Endothelial cell of umbilical vein (primary cell): Measurements from ENCODE around the gene CRK. TPM values are rescaled to one million over a fixed set of nuclear protein-coding genes. Genes with fewer than 3 reads are reported as not detected.

Source experiments
- BruUV-seq: library from RNA; stranded (reverse); fragments of 400-500 nt; replicated peaks from 2 replicates; lab custom pipeline; 2021; lab: Mats Ljungman, UMichigan
- CTCF ChIA-PET: fragments of 300-600, 350-600 bp; sonication (Branson Sonifier 250); formaldehyde crosslinking; loops from one replicate; lab custom pipeline; 2021; ENCODE audit warnings: antibody characterized with exemption, inconsistent platforms; lab: Charles Lee
- POLR2A ChIA-PET: fragments of 300-600, 350-600 bp; sonication (Branson Sonifier 250); formaldehyde crosslinking; loops from one replicate; lab custom pipeline; 2021; ENCODE audit warnings: antibody characterized with exemption, inconsistent platforms; lab: Charles Lee
- DNase-seq: peaks from one replicate; pipeline ENCODE4 v3.0.0-alpha.2; 2011; ENCODE audit warnings: low read depth, low spot score
- FAIRE-seq: peaks from 2 replicates; lab custom pipeline; 2011; peaks lifted over from hg19 to GRCh38; lab: Jason Lieb, UNC
- H2AFZ ChIP-seq: 2 replicates; pipeline ENCODE4 v1.6.0; 2012; ENCODE audit warnings: low read depth, low read length, control low read depth, inconsistent platforms
- H3K27ac ChIP-seq: 2 replicates; pipeline ENCODE4 v1.5.1; 2011; ENCODE audit warnings: low read depth, mild to moderate bottlenecking, control low read depth, low read length, moderate library complexity; ENCODE audit not compliant: insufficient read depth
- H3K27me3 ChIP-seq, 2 experiments: 2 replicates each; pipeline versions ENCODE4 v1.6.0 to v1.6.1; 2011; ENCODE audit warnings: low read length in 2 of 2, mixed read lengths in 1 of 2; ENCODE audit not compliant: control insufficient read depth in 2 of 2, insufficient read depth in 2 of 2
- H3K36me3 ChIP-seq, 2 experiments: 2 replicates in 1 of 2; 3 replicates in 1 of 2; pipeline ENCODE4 v1.5.1; 2011; ENCODE audit warnings: low read length in 2 of 2, mild to moderate bottlenecking in 1 of 2, moderate library complexity in 1 of 2; ENCODE audit not compliant: control insufficient read depth in 2 of 2, insufficient read depth in 2 of 2; ENCODE audit errors: extremely low read depth in 1 of 2
- H3K4me1 ChIP-seq: 3 replicates; pipeline ENCODE4 v1.5.1; 2011; ENCODE audit warnings: mild to moderate bottlenecking, low read length; ENCODE audit not compliant: control insufficient read depth, insufficient read depth; ENCODE audit errors: extremely low read depth
- H3K4me2 ChIP-seq: 2 replicates; pipeline ENCODE4 v1.6.1; 2011; ENCODE audit warnings: low read length, control low read depth, mixed read lengths; ENCODE audit not compliant: insufficient read depth
- H3K4me3 ChIP-seq, 3 experiments: fragments of 200-600 bp in 1 of 3; sonication (generic), shearing (Covaris generic) in 1 of 3; replicated peaks in 1 of 3; 2 replicates each; pipeline ENCODE4 v1.5.1; 2011 to 2016; ENCODE audit warnings: control low read depth in 3 of 3, low read length in 3 of 3, mild to moderate bottlenecking in 2 of 3, inconsistent platforms in 1 of 3, low read depth in 1 of 3, moderate library complexity in 1 of 3; ENCODE audit not compliant: insufficient read depth in 1 of 3
- H3K79me2 ChIP-seq: 2 replicates; pipeline ENCODE4 v1.6.0; 2012; ENCODE audit warnings: low read length, inconsistent platforms; ENCODE audit not compliant: control insufficient read depth, insufficient read depth
- H3K9ac ChIP-seq: replicated peaks from 2 replicates; pipeline ENCODE3; 2011; ENCODE audit warnings: low read length, control low read depth; ENCODE audit not compliant: insufficient read depth; ENCODE audit errors: extremely low read depth
- H3K9me1 ChIP-seq: replicated peaks from 3 replicates; pipeline ENCODE4 v1.6.0; 2011; ENCODE audit warnings: mild to moderate bottlenecking, low read length; ENCODE audit not compliant: control insufficient read depth, insufficient read depth; ENCODE audit errors: extremely low read depth
- H3K9me3 ChIP-seq: replicated peaks from 2 replicates; pipeline ENCODE4 v1.5.1; 2012; ENCODE audit warnings: low read length, inconsistent platforms; ENCODE audit not compliant: control insufficient read depth, insufficient read depth
- H4K20me1 ChIP-seq: replicated peaks from 2 replicates; pipeline ENCODE3; 2011; ENCODE audit warnings: mild to moderate bottlenecking, low read length; ENCODE audit not compliant: control insufficient read depth, insufficient read depth; ENCODE audit errors: extremely low read depth
- CTCF ChIP-seq, 2 donors: IDR thresholded peaks; 1 replicate in 1 of 2; 2 replicates in 1 of 2; pipeline ENCODE4 v1.5.1; 2011; ENCODE audit warnings: low read length in 2 of 2, mild to moderate bottlenecking in 2 of 2, moderate library complexity in 2 of 2, control low read depth in 1 of 2, inconsistent platforms in 1 of 2, low read depth in 1 of 2; ENCODE audit not compliant: insufficient read depth in 1 of 2; ENCODE audit errors: extremely low read depth in 1 of 2
- EZH2 ChIP-seq: IDR thresholded peaks from 2 replicates; pipeline ENCODE4 v1.6.1; 2012; ENCODE audit warnings: borderline replicate concordance, low read depth, mild to moderate bottlenecking, moderate library complexity, low read length, inconsistent platforms; ENCODE audit not compliant: severe bottlenecking
- FOS ChIP-seq: IDR thresholded peaks from 2 replicates; pipeline ENCODE4 v1.6.1; 2011; ENCODE audit warnings: mild to moderate bottlenecking, low read length, moderate library complexity, borderline replicate concordance; ENCODE audit not compliant: insufficient read depth
- GATA2 ChIP-seq: IDR thresholded peaks from 2 replicates; pipeline ENCODE4 v1.7.0; 2011; ENCODE audit warnings: low read depth, mild to moderate bottlenecking, moderate library complexity, mixed read lengths, low read length; ENCODE audit not compliant: insufficient read length, insufficient read depth
- JUN ChIP-seq: IDR thresholded peaks from 2 replicates; pipeline ENCODE4 v1.6.1; 2011; ENCODE audit warnings: borderline replicate concordance, low read depth; ENCODE audit not compliant: insufficient read length, insufficient read depth
- MYC ChIP-seq: IDR thresholded peaks from one replicate; pipeline ENCODE4 v1.6.1; 2011; ENCODE audit warnings: mild to moderate bottlenecking, low read depth, low read length
- POLR2A ChIP-seq: IDR thresholded peaks from 2 replicates; pipeline ENCODE4 v1.6.1; 2012; ENCODE audit warnings: low read depth, mild to moderate bottlenecking, control low read depth, low read length
- POLR2AphosphoS5 ChIP-seq: IDR thresholded peaks from 2 replicates; pipeline ENCODE4 v1.6.1; 2012; ENCODE audit warnings: low read depth, mild to moderate bottlenecking, control low read depth, low read length, moderate library complexity; ENCODE audit not compliant: insufficient read depth
- dilution Hi-C: fragments of 300-500 bp; cut with MboI; formaldehyde crosslinking; loops from one replicate; pipeline ENCODE4 v1.15.0; 2019; ENCODE audit warnings: low sequenced_read_pairs; ENCODE audit not compliant: extremely low pct_ligation_motif_present
- intact Hi-C: fragments of 100-400 bp; cut with micrococcal nuclease; formaldehyde crosslinking; loops from one replicate; pipeline ENCODE4 v1.10.0; 2022
- polyA plus RNA-seq, 4 experiments: library from polyadenylated mRNA; depleted of rRNA in 3 of 4; stranded (reverse) in 3 of 4; unstranded in 1 of 4; fragments of >200 nt; gene quantifications; 2 replicates each; pipeline versions ENCODE4 v1.2.1 to v1.2.3, GENCODE V29; 2011 to 2012; ENCODE audit warnings: missing spikeins in 1 of 4
- total RNA-seq: library from RNA; stranded (reverse); gene quantifications from 2 replicates; pipeline ENCODE4 v1.2.3, GENCODE V29; 2021
- TF ChIP-seq, protein P1 (sequence below): IDR thresholded peaks from 2 replicates; pipeline ENCODE4 v1.6.1; 2011; ENCODE audit not compliant: insufficient read depth, insufficient read length

The CRK gene
- total and polyA plus RNA-seq, 2 donors (not counting 3 experiments of a cell fraction or from before 2014, with no cell fraction given): 52.8 to 67.2 TPM

DNA sequence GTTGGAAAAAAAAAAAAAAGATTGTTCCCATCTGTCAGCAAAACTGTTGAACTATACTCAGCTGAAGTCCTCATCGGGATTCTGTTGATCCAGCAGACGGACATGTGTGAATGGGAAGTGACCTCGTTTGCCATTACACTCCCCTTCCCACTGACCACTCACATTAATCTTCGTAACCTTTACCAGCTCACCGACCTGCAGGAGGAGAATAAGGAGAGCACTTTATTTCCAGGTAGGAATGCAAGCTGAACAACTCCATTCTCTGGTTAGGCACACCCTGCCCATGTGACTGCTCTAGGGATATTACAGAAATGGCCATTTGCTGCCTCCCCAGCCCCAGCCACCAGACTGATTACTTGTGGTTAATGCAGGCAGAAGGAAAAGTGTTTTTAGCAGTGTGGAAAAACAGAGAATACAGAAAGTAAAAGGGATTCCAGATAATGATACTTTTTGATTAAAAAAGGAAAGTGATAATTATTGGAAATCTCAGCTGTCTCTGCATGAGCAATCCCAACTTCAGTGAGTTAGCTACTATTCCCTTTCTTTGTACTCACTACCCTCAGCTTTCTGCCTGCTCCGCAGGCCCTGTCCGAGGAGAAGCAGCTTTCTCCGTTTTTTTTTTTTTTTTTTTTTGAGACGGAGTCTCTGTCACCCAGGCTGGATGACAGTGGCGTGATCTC lies 32.4 kb downstream of the CRK start:
- dilution Hi-C loops: no loop called here
- peaks cover 4% of the 10 kb centered on the region for H4K20me1 ChIP-seq

More for the DNA sequence above, 32.4 kb downstream of the CRK start:
- no peak for DNase-seq
- ChIA-PET POLR2A (interaction anchor here (0.6 to 1.1 kb wide), 2 partner anchors 29 to 32 kb away, joined by 3 to 4 read pairs; partner anchors contain the start of gene CRK), CTCF (interaction anchor here (0.7 to 2.0 kb wide), 7 partner anchors 9 to 191 kb away, joined by 3 to 21 read pairs (median 4); no protein-coding TSS in a partner anchor)
- FAIRE-seq: no peak
- no peaks in the 10 kb centered on the region for H3K27me3 ChIP-seq
- no TSS peak for BruUV-seq
- H3K27ac ChIP-seq: peak overlapping the region; percentile 90
- no peak overlapping the region for H3K4me3 ChIP-seq
- TF ChIP-seq EZH2 (no peak), FOS (no peak), POLR2A (no peak), GATA2 (no peak), JUN (no peak), POLR2AphosphoS5 (no peak), MYC (no peak), CTCF (IDR thresholded peaks at IDR 0.05; ENCODE audit: extremely low read depth in 1 of 2, insufficient read depth in 1 of 2, low read depth in 1 of 2, low read length in 2 of 2) (no peak)
- TF ChIP-seq, protein P1, sequence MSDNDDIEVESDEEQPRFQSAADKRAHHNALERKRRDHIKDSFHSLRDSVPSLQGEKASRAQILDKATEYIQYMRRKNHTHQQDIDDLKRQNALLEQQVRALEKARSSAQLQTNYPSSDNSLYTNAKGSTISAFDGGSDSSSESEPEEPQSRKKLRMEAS: no peak
- peak overlapping the region; percentile 40 for H3K4me2 ChIP-seq
- intact Hi-C loops: loop anchor here (1.0 to 2.0 kb wide), 3 partner anchors 10 to 23 kb away; partner anchors contain the start of gene YWHAE
- peaks cover 25% of the 10 kb centered on the region for H3K4me1 ChIP-seq
- peaks cover 5 to 12% of the 10 kb centered on the region in 2 experiments for H3K36me3 ChIP-seq
- H3K9me1 ChIP-seq: no peaks in the 10 kb centered on the region
- peak overlapping the region; percentile 44 for H3K9ac ChIP-seq
- peaks cover 48% of the 10 kb centered on the region for H3K79me2 ChIP-seq
- H2AFZ ChIP-seq: no peak overlapping the region
- no peaks in the 10 kb centered on the region for H3K9me3 ChIP-seq
